HG03108 (cell line): Measurements from ENCODE around the gene FAAH2.
"Not testable (repeated sequence)": the region's sequence is repeated elsewhere in the genome, so short reads cannot be mapped to it uniquely, and the experiment has no call there.

Experiments used
- ATAC-seq: cut with Tn5 transposase; IDR thresholded peaks from one replicate; pipeline ENCODE4 v1.9.1; 2021; ENCODE audit warnings: moderate library complexity; ENCODE audit not compliant: unreplicated experiment

The FAAH2 gene

DNA sequence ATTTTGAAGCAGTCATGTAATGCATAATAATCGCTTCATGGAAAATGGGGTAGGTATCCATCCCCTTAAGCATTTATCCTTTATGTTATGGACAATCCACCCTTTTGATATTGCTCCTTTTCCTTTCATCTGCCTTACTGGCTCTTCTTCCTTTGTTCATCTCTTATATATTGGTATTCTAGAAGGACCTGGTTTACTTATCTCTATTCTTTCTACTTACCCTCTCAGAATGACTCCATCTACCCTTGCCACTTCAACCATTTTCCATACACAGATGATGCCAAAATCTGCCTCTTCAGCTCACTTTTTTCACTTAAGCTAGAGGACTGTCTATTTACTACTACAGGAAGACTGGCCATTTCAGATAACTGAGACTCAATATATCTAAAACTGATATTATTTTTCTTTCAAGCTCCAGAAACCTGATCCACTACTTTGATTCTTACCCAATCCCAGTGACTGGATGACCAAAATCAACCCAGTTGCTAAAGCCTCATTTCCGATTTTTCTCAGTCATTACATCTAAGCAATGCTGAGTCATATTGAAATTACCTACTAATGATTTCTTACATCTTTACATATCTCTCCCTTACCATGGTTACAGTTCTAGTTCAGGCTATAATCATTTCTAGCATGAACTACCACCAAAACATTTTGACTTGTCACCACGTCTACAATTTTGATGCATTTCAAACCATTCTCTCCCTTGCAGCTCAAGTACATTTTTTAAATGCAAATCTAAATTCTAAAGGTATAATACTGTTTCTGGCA is 93.7 kb downstream of the FAAH2 start:
- no peak for ATAC-seq

DNA sequence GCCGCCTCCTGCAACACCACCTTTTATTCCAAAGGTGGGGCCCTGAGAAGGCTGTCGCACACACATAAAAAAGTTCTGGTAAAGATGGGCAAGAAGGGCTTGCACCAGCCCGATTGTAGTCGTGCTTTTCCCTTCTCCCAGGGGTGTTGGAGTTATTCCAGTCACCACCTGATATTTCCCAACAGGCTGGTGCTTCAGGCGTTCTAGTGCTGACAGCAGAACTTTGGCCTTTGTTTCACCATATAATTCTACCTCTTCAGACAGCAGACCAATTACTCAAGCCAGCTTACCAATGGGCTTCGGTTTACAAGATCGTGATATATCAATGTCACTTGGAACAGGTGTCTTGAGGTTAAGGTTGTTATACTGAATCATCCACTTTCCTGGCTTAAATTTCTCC is 107.7 kb downstream of the FAAH2 start:
- not testable (repeated sequence) for ATAC-seq

DNA sequence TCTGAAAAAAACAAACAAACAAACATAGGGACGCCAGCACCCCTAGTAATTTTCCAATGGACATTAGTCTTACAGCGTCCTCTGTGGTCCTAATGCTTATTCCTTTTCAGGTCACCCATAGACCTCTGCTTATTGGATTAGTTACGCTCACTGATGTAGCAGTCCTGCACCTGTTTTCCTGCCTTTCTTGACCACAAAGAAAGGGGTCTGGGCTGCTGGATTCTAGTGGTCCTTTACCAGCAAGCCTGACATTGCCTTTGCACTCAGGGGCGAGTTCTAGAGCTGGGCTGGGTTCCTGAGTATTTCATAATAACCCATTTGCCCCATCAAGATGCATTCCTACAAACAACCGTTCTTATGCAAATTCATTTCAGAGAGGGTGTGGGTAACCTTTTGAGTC is 116.7 kb downstream of the FAAH2 start:
- not testable (repeated sequence) for ATAC-seq

DNA sequence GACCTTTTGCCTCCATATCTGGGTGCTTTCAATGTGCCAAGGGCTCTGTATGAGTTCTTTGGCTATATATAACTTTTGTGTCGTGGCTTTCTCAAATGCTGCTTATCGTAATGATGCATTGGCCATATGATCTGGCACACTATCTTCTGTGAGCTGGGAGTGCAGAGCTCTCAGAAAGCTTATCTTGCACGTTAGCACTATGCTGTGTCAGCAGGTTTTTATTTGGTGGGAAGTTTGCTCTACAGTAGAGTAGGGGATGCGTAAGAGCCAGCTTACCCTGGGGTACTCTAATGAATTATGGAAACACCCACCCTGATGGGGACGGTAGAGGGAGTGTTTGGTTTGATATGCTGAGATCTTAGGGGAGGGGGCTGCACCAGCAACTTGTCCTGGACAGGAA is 119.6 kb downstream of the FAAH2 start:
- ATAC-seq, result no peak

DNA sequence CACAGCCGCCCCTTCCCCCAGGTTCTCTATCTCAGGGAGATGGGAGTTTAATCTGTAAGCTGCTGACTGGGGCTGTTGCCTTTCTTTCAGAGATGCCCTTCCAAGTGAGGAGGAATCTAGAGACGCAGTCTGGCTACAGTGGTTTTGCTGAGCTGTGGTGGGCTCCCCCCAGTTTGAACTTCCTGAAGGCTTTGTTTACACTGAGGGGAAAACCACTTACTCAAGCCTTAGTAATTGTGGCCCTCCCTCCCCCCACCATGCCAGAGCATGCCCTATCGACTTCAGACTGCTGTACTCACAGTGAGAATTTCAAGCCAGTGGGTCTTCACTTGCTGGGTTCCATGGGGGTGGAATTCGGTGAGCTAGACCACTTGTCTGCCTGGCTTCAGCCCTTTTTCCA is 131.3 kb downstream of the FAAH2 start:
- no peak for ATAC-seq

DNA sequence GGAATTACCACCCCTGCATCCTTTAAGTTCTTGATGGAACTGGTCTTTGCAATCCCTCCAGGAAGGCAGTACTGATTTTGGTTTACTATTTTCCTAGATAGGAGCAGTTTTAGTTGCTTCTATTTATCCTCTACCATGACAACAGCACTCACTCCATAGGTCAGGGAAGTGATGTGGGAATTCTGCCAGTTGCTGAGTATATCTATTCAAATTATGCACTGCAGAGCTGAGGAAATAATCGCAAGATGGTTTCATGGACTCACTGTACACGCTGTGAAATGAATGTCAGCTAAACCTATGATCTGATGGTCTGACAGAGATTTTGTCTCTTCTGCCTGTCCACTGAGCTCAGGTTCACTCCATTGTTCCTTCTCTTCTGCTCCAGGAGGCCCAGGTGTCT is 135.8 kb downstream of the FAAH2 start:
- ATAC-seq, result no peak

DNA sequence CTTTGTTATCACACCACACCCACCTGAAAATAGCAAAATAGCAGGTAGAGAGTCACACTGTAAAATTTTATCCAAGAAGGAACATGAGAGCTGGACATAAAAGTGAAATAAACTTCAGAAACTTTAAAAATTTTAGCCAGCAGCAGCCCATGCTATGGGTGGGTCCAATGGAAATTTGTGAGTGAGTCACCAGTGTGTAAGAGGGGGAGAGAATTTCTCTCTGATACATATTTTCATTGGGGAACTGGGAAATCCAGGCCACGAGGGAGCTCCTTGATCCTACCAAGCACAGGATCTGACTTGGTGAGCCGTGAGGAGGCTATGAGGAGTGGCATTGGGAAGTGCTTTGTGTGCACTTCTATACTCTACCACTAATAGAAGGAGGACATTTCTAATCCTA is 136.3 kb downstream of the FAAH2 start:
- ATAC-seq, result no peak

DNA sequence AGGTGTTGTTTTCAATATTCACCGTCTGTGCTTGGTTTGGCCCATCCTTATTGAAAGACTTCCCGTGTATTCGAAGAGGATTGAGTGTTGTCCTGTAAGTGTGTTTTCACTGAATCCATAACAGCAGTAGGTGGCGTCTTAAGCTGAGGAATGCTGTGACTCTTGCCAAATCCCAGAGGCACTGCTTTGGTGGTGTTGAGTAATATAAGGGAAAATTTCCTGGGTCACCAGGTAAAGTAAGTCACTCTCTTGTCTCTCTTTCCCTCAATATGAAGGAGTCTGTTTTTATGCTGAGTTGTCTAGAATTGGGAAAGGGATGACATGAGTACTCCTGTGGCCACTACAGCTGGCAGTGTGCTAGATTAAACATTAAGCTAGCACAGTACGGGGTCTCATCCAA is 158.6 kb downstream of the FAAH2 start:
- ATAC-seq, result no peak

DNA sequence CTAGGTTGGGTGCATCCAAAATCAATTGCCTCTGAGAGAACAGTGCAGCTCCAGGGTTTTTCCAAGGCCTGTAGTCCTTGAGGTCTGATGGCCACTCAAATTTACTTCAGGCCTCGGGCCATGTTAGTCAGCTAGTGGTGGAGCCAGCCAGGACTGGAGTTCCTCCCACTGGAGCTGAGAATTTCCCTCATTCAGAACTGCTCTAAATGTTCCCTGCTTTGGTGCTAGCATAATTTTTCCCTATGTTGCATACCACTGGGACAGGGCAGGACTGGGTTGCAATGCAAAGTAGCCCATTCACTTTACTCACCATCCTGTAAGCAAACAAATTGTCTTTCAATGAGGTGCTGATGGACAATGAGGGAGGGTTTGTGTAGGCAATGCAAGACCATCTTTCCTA is 159.3 kb downstream of the FAAH2 start:
- ATAC-seq, result no peak

DNA sequence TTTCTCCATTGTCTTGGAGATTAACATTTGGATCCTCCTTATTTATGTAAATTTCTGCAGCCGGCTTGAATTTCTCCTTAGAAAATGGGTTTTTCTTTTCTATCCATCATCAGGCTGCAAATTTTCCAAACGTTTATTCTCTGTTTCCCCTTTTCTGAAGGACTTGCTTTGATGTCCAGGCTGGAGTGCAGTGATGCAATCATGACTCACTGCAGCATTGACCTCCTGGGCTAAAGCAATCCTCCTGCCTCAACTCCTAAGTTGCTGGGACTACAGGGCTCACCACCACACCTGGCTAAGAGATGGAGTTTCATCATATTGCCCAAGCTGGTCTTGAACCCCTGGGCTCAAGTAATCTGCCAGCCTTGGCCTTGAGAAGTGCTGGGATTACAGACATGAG is 161.3 kb downstream of the FAAH2 start:
- ATAC-seq, result no peak

DNA sequence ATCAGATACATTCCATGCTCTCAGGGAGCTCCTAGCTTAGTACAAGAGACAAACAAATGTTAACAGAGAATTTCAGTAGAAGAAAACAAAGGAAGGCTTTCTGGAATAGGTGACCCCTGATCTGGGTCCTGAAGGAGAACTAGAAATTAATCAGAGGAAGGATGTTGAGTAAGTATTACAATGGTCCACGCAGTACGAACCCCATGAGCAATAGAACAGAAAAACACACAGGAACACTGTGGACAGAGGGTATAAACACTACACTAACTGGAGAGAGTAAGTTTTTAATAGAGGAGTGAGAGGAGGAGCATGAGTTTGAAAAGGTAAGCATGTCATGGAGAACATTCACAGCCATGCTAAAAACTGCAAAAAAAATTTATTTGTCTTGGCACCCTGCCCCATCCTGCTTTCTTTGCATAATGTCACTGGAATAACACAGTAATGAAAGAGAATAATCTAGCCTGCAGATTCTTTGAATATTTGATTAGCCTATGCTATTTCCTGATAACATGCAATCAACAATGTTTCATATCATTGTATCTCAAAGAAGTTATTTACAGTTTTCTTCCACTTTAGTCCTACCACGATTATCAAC is 165.0 kb downstream of the FAAH2 start:
- no peak for ATAC-seq

DNA sequence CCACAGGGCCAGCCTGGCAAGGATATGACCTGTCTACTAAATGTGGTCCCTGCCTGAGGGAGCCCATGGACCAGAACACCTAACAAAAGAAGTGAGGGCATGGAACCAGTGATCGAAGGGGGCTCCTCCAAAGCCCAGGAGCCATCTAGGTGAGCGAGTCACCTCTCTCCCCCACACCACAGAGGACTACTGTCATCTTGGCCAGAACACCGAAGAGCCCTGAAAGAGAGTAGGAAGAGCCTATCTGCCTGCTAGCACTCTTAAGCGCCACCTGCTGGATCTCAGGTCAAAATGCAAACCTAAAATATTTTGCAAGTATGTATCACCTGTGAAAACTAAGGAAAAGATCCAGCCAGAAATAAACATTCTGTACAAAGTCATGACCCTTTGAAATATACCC is 167.4 kb downstream of the FAAH2 start:
- ATAC-seq, result peak; percentile 54

DNA sequence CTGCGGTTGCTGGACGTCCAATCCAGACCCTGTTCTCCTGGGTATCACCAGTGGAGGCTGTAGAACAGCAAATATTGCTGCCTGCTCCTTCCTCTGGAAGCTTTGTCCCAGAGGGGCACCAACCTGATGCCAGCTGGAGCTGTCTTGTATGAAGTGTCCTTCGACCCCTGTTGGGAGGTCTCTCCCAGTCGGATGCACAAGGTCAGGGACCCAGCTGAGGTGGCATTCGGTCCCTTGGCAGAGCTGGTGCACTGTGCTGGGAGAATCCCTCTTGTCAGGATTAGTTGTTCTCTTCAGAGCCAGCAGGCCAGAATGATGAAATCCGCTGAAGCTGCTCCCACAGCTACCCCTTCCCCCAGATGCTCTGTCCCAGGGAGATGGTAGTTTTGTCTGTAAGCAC is 195.0 kb downstream of the FAAH2 start:
- no peak for ATAC-seq

DNA sequence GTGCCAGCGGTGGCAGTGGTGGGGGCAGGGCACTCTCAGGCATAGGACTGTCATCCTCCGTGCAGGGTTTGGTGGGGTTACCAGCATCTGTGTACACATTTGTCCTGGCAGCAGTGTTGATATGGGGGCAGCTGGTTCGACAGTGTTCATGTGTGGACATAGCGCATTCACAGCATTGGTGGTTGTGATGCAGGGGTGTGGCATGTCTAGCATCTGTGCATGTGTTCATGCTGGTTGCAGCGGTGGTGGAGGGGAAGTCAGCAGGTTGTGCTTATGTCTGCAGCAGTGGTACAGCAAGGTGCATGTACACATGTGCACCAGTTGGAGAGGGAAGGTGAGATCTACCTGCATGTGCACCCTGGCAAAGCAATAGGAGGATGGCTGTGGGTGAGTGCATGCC is 230.0 kb downstream of the FAAH2 start:
- ATAC-seq, result no peak

DNA sequence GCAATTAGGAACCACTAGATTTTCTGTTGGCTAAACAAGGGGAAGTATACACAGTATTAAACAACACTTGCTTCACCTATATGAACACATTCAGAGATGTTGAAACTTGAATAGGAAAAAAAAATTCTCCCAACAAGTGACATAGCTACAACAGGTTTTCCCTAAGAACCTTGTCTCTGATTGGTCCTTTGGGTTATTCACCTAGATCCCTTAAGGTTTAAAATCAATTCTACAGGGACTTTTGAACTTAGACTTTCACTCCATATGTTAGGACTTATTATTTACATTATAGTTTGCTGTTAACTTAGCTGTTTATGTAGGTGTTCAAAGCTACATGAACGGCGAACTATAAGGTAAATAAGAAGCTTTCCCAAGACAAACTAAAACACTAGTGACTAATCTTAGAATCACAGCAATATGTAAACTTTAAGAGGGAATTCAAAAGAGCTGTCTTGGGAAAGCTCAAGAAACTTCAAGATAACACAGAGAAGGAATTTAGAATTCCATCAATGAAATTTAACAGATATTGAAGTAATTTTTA is 233.1 kb downstream of the FAAH2 start:
- no peak for ATAC-seq

DNA sequence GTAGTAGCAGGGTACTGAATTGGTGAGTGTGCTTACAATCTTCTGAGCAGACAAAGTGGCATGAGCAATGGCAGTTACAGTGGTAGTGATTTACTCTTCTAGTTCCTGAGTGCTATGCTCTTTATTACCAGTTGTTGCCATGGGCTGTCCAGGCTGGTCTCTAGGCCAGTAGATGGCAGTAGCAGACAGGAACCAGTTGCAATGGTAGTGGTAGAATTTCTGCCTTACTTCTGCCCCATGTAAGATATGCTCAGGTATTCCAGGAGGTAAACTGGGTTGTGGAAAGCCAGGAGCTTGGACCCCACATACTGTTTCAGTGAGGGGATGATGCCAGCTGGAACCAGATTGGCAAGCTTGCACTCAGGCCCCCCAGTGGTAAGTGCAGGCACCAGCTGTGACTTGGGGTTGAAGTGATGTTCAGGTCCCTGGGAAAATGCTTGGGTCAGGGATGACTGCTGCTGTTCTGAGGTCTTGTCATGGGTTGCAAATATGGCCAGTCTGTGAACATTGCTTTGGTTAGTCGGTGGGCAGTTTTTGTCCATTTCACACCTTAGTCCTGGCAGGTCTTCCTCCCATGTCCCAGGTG is 242.3 kb downstream of the FAAH2 start:
- ATAC-seq, result no peak
